AG10803 (cell line): ENCODE results near the gene STAT5A.
"Not testable (repeated sequence)": the region's sequence is repeated elsewhere in the genome, so short reads cannot be mapped to it uniquely, and the experiment has no call there.

Experiments used
- DNase-seq: peaks from one replicate; pipeline ENCODE4 v3.0.0; 2010; ENCODE audit warnings: low read depth
- H3K4me3 ChIP-seq: 2 replicates; pipeline ENCODE4 v1.5.1; 2011; ENCODE audit warnings: mild to moderate bottlenecking, low read length, control low read depth
- TF ChIP-seq, protein P1 (sequence below): conservative IDR thresholded peaks from 2 replicates; pipeline ENCODE4 v1.5.1; 2011; ENCODE audit warnings: mild to moderate bottlenecking, low read length, control low read depth, inconsistent platforms

STAT5A gene

GRCh38 chr17:42316755-42317154, 28.5 kb downstream of the STAT5A start:
- no peak for DNase-seq
- TF ChIP-seq, protein P1, sequence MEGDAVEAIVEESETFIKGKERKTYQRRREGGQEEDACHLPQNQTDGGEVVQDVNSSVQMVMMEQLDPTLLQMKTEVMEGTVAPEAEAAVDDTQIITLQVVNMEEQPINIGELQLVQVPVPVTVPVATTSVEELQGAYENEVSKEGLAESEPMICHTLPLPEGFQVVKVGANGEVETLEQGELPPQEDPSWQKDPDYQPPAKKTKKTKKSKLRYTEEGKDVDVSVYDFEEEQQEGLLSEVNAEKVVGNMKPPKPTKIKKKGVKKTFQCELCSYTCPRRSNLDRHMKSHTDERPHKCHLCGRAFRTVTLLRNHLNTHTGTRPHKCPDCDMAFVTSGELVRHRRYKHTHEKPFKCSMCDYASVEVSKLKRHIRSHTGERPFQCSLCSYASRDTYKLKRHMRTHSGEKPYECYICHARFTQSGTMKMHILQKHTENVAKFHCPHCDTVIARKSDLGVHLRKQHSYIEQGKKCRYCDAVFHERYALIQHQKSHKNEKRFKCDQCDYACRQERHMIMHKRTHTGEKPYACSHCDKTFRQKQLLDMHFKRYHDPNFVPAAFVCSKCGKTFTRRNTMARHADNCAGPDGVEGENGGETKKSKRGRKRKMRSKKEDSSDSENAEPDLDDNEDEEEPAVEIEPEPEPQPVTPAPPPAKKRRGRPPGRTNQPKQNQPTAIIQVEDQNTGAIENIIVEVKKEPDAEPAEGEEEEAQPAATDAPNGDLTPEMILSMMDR: no peak
- H3K4me3 ChIP-seq: no peak overlapping the region

GRCh38 chr17:42317266-42317845, 29.1 kb downstream of the STAT5A start:
- TF ChIP-seq, protein P1: no peak
- H3K4me3 ChIP-seq: no peak overlapping the region
- DNase-seq: no peak

DNA sequence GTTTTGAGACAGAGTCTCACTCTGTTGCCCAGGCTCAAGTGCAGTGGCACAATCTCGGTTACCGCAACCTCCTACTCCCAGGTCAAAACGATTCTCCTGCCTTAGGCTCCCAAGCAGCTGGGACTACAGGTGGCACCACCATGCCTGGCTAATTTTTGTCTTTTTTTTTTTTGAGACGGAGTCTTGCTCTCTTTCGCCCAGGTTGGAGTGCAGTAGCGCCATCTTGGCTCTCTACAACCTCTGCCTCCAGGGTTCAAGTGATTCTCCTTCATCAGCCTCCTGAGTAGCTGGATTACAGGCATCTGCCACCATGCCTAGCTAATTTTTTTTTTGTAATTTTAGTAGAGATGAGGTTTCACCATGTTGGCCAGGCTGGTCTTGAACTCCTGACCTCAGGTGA, 29.7 kb downstream of the STAT5A start:
- not testable (repeated sequence) for DNase-seq, H3K4me3 ChIP-seq

GRCh38 chr17:42321555-42321954, 33.3 kb downstream of the STAT5A start:
- no peak overlapping the region for H3K4me3 ChIP-seq
- DNase-seq: no peak
- TF ChIP-seq, protein P1: no peak

DNA sequence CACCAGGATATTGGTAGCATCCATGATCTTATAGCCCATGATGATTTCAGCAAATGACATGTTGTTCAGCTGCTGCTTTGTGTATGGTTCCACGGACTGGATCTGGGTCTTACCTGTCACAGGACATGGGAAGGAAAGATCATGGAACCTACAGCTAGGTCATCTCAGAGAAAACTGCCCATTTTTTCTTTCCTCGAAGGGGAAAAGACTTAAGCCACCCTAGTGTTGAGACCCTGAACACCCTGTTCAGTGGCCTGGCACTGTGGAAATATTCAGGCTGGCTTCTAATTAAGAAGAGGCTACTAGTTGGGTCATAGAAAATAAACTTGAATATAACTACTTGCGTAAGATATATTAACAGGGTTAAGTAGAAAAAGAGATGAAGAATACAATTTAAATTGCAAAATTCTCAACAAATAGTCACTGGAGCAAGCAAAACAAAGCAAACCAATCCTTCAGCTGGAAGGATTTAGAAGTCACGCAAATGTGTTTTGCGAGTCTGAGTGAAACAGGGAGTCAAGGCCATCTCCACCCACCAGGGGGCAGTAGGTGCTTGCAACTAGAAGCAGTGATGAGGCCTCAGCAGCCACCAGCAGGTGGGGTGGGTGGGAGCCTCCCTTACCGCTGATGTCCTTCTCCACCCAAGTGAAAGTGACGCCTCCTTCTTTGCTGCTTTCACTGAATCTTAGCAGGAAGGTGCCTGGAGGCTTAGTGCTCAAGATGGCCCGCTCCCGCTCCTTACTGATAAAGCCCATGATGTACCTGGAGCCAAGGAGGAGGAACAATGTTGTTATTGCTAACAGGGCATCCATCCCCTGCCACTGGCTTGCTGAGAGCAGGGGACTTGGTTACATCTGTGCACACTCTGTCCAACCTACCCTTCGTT, 34.3 kb downstream of the STAT5A start:
- DNase-seq: peak; percentile 96
- no peak overlapping the region for H3K4me3 ChIP-seq
- TF ChIP-seq, protein P1: peak; percentile 100

- no peak overlapping the region for H3K4me3 ChIP-seq
- DNase-seq: no peak
- TF ChIP-seq, protein P1: no peak
Measured at GRCh38 chr17:42323268-42323773, 35.0 kb downstream of the STAT5A start.

DNA sequence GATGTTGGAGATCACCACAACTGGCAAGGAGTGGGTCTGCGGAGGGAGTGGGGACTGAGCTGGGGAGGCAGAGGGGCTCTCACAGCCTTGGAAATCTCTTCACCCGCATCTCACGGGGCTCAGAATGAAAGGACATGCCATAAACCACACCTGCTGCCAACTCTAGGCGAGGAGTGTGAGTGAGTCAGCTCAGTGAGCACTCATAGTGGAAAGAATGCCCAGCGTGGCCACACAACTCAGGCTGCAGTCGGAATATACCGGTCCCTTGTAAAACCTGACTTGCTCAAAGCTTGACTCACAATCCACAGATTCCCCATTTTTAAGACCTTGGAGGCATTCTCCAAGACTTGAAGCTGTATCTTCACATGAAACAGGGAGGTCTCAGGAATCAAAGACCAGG, 36.7 kb downstream of the STAT5A start:
- DNase-seq: peak; percentile 89

More for the DNA sequence above, 36.7 kb downstream of the STAT5A start:
- H3K4me3 ChIP-seq: no peak overlapping the region
- TF ChIP-seq, protein P1: 0 out of 2 replicates have a peak, but pooled peaks have one; percentile 11
